MCF 10A (cell line): ENCODE measurements around the gene SPN. TPM values are rescaled to one million over a fixed set of nuclear protein-coding genes. Genes with fewer than 3 reads are reported as not detected.

Experiments used
- BruUV-seq: library from RNA; stranded (reverse); fragments of 400-500 nt; replicated peaks from 2 replicates; lab custom pipeline; 2021; lab: Mats Ljungman, UMichigan
- CTCF ChIA-PET: fragments of 300-600 bp; sonication (Branson Sonifier 250); formaldehyde crosslinking; extraction: SDS; loops from one replicate; lab custom pipeline; 2021; ENCODE audit warnings: antibody characterized with exemption, inconsistent platforms; lab: Yijun Ruan, JAX
- POLR2A ChIA-PET: fragments of 300-600, 350-650 bp; sonication (Branson Sonifier 250); formaldehyde crosslinking; extraction: SDS; loops from one replicate; lab custom pipeline; 2020; ENCODE audit warnings: antibody characterized with exemption, inconsistent platforms; lab: Yijun Ruan, JAX
- DNase-seq: peaks from one replicate; pipeline ENCODE4 v3.0.0-alpha.2; 2018; ENCODE audit not compliant: unreplicated experiment
- H3K27ac Mint-ChIP-seq: one replicate; pipeline ENCODE4 v1.8.0; 2022; ENCODE audit warnings: mild to moderate bottlenecking, low read depth, mixed read lengths; ENCODE audit not compliant: unreplicated experiment
- H3K27me3 Mint-ChIP-seq: one replicate; pipeline ENCODE4 v1.8.0; 2022; ENCODE audit warnings: mixed read lengths; ENCODE audit not compliant: insufficient read depth, unreplicated experiment
- H3K36me3 Mint-ChIP-seq: one replicate; pipeline ENCODE4 v1.8.0; 2022; ENCODE audit warnings: mild to moderate bottlenecking, moderate library complexity, mixed read lengths; ENCODE audit not compliant: insufficient read depth, unreplicated experiment
- H3K4me1 Mint-ChIP-seq: one replicate; pipeline ENCODE4 v1.8.0; 2022; ENCODE audit warnings: mixed read lengths; ENCODE audit not compliant: insufficient read depth, unreplicated experiment
- H3K4me3 Mint-ChIP-seq: one replicate; pipeline ENCODE4 v1.8.0; 2022; ENCODE audit warnings: mild to moderate bottlenecking, moderate library complexity, mixed read lengths; ENCODE audit not compliant: unreplicated experiment
- H3K9me3 Mint-ChIP-seq: one replicate; pipeline ENCODE4 v1.8.0; 2022; ENCODE audit warnings: mixed read lengths; ENCODE audit not compliant: unreplicated experiment
- CTCF ChIP-seq: fragments of 200-600 bp; IDR thresholded peaks from one replicate; pipeline ENCODE4 v1.8.0; 2022; ENCODE audit warnings: antibody characterized with exemption, mild to moderate bottlenecking; ENCODE audit not compliant: unreplicated experiment
- intact Hi-C: fragments of 100-400 bp; cut with micrococcal nuclease; formaldehyde crosslinking; loops from 2 replicates; pipeline ENCODE4 v1.14.1; 2022
- total RNA-seq: library from RNA; stranded (reverse); gene quantifications from 2 replicates; pipeline ENCODE4 v1.2.3, GENCODE V29; 2022

The SPN gene
- total RNA-seq, 1 experiment from 2014 or later: not detected

- no peak for TF ChIP-seq CTCF
- Mint-ChIP-seq H3K4me1 (no peaks in the 10 kb centered on the region), H3K36me3 (no peaks in the 10 kb centered on the region), H3K27me3 (peaks cover 22% of the 10 kb centered on the region), H3K27ac (no peak overlapping the region), H3K9me3 (no peaks in the 10 kb centered on the region), H3K4me3 (no peak overlapping the region)
- no peak for DNase-seq
- ChIA-PET CTCF (interaction anchor here (0.6 to 3.0 kb wide), 27 partner anchors 8 to 783 kb away, joined by 3 to 25 read pairs (median 5); partner anchors contain the start of genes C16orf92, KIF22, MVP and TLCD3B), POLR2A (interaction anchor here (0.6 to 1.6 kb wide), 11 partner anchors 11 to 140 kb away, joined by 3 to 8 read pairs (median 4); partner anchors contain the start of genes KIF22 and PAGR1)
- no TSS peak for BruUV-seq
- intact Hi-C loops: loop anchor here (1.0 to 2.0 kb wide), 4 partner anchors 91 to 321 kb away; partner anchors contain the start of genes KIF22 and PAGR1
Observed at GRCh38 chr16:29699324-29700219, 36.5 kb downstream of the SPN start.

- peaks cover 22% of the 10 kb centered on the region for H3K27me3 Mint-ChIP-seq
- H3K4me3 Mint-ChIP-seq: no peak overlapping the region
- CTCF ChIA-PET: interaction anchor here (0.6 to 3.0 kb wide), 30 partner anchors 9 to 783 kb away, joined by 3 to 25 read pairs (median 4); partner anchors contain the start of genes C16orf92, KIF22 and TLCD3B
- no peaks in the 10 kb centered on the region for H3K4me1 Mint-ChIP-seq
- no peak overlapping the region for H3K27ac Mint-ChIP-seq
- H3K36me3 Mint-ChIP-seq: no peaks in the 10 kb centered on the region
- H3K9me3 Mint-ChIP-seq: no peaks in the 10 kb centered on the region
- peak; percentile 95 for TF ChIP-seq CTCF
- intact Hi-C loops: loop anchor here (1.0 to 2.0 kb wide), 4 partner anchors 90 to 320 kb away; partner anchors contain the start of genes KIF22 and PAGR1
- POLR2A ChIA-PET: interaction anchor here (0.6 to 1.6 kb wide), 9 partner anchors 10 to 295 kb away, joined by 3 to 8 read pairs (median 4); partner anchors contain the start of genes HIRIP3, INO80E and PAGR1
- DNase-seq: peak; percentile 87
- BruUV-seq: no TSS peak
Observed at GRCh38 chr16:29700253-29700987, 37.4 kb downstream of the SPN start.

GRCh38 chr16:29701214-29701555 lies 38.1 kb downstream of the SPN start:
- no peak overlapping the region for H3K4me3 Mint-ChIP-seq
- H3K27ac Mint-ChIP-seq: no peak overlapping the region
- H3K4me1 Mint-ChIP-seq: no peaks in the 10 kb centered on the region
- peaks cover 22% of the 10 kb centered on the region for H3K27me3 Mint-ChIP-seq
- CTCF ChIA-PET: interaction anchor here (0.6 to 3.0 kb wide), 15 partner anchors 10 to 331 kb away, joined by 3 to 25 read pairs (median 6); partner anchors contain the start of gene TLCD3B
- no peaks in the 10 kb centered on the region for H3K9me3 Mint-ChIP-seq
- no TSS peak for BruUV-seq
- H3K36me3 Mint-ChIP-seq: no peaks in the 10 kb centered on the region
- TF ChIP-seq CTCF: no peak
- POLR2A ChIA-PET: interaction anchor here (0.6 to 1.6 kb wide), 7 partner anchors 23 to 294 kb away, joined by 3 to 8 read pairs (median 4); partner anchors contain the start of genes HIRIP3, INO80E, MAZ and PAGR1
- DNase-seq: no peak
- intact Hi-C loops: loop anchor here (2.0 kb wide), 3 partner anchors 90 to 320 kb away; partner anchors contain the start of genes KIF22 and PAGR1
